ENCODE results near the gene PDE4D. TPM values are rescaled to one million over a fixed set of nuclear protein-coding genes. Genes with fewer than 3 reads are reported as not detected.

PDE4D gene
- total and polyA plus RNA-seq, 2 donors (not counting 1 experiment from before 2014, with no cell fraction given): 14.9 to 171 TPM

GRCh38 chr5:59042201-59043055, 851.1 kb downstream of the PDE4D start:
- peaks cover 20% of the 10 kb centered on the region in 2 donors for H3K4me1 ChIP-seq (ENCODE audit: control insufficient read depth in 2 of 2, insufficient read depth in 2 of 2, low read length in 2 of 2)
- H3K27me3 Mint-ChIP-seq: peaks cover 27% of the 10 kb centered on the region
- H3K79me2 ChIP-seq (ENCODE audit: control insufficient read depth, insufficient read depth, low read length): no peaks in the 10 kb centered on the region
- WGBS (ENCODE audit: insufficient coverage): 53% methylated on average over 6 of the region's 7 CpGs
- H3K4me3 ChIP-seq (ENCODE audit: control extremely low read depth in 1 of 5, extremely low read depth in 1 of 5, insufficient read depth in 1 of 5, low read depth in 2 of 5, low read length in 4 of 5): no peak overlapping the region
- H3K9ac ChIP-seq (ENCODE audit: low read length): no peak overlapping the region
- no peak for ATAC-seq (ENCODE audit: low read depth)
- H3K27me3 ChIP-seq (replicated peaks in 1 of 4; ENCODE audit: control extremely low read depth in 1 of 4, control insufficient read depth in 3 of 4, insufficient read depth in 4 of 4, low read length in 3 of 4): peaks cover 0 to 24% (median 12%) of the 10 kb centered on the region in 4 experiments
- POLR2A ChIA-PET: no interaction called here
- DNase-seq: no peak
- CTCF ChIA-PET: interaction anchor here (1.3 kb wide), 1 partner anchor 8 kb away, joined by 3 read pairs; no protein-coding TSS in a partner anchor
- no peak for TF ChIP-seq CTCF (IDR thresholded peaks at IDR 0.05)
- no peak for TF ChIP-seq EZH2 (IDR thresholded peaks at IDR 0.05; ENCODE audit: borderline replicate concordance, insufficient read depth, low read depth, low read length, poor library complexity, severe bottlenecking)
- H3K4me1 Mint-ChIP-seq: peaks cover 29% of the 10 kb centered on the region
- H4K20me1 ChIP-seq (ENCODE audit: control insufficient read depth, insufficient read depth, low read length, poor library complexity, severe bottlenecking): no peaks in the 10 kb centered on the region
- no peaks in the 10 kb centered on the region for H3K9me3 Mint-ChIP-seq (ENCODE audit: insufficient read depth)
- H3K27ac ChIP-seq (ENCODE audit: low read length in 2 of 2): no peak overlapping the region
- intact Hi-C loops (cut with micrococcal nuclease): no loop called here
- H3K9me3 ChIP-seq (ENCODE audit: control extremely low read depth in 1 of 3, control insufficient read depth in 2 of 3, insufficient read depth in 1 of 3, low read length in 2 of 3): no peaks in the 10 kb centered on the region
- H3K4me2 ChIP-seq (replicated peaks; ENCODE audit: low read depth, low read length, poor library complexity, severe bottlenecking): no peak overlapping the region
- no peak overlapping the region for H3K27ac Mint-ChIP-seq
- no peak overlapping the region for H3K4me3 Mint-ChIP-seq
- no peak overlapping the region for H2AFZ ChIP-seq (ENCODE audit: insufficient read depth, low read depth, low read length, poor library complexity, severe bottlenecking)
- no peaks in the 10 kb centered on the region for H3K36me3 ChIP-seq (replicated peaks in 1 of 2; ENCODE audit: control extremely low read depth in 1 of 2, control insufficient read depth in 1 of 2, extremely low read depth in 1 of 2, insufficient read depth in 2 of 2, low read length in 1 of 2)

GRCh38 chr5:59041355-59041754, 852.2 kb downstream of the PDE4D start:
- H3K9me3 ChIP-seq (ENCODE audit: control extremely low read depth in 1 of 3, control insufficient read depth in 2 of 3, insufficient read depth in 1 of 3, low read length in 2 of 3): no peaks in the 10 kb centered on the region
- H3K4me3 ChIP-seq (ENCODE audit: control extremely low read depth in 1 of 5, extremely low read depth in 1 of 5, insufficient read depth in 1 of 5, low read depth in 2 of 5, low read length in 4 of 5): no peak overlapping the region
- H3K9ac ChIP-seq (ENCODE audit: low read length): no peak overlapping the region
- TF ChIP-seq EZH2 (IDR thresholded peaks at IDR 0.05; ENCODE audit: borderline replicate concordance, insufficient read depth, low read depth, low read length, poor library complexity, severe bottlenecking): no peak
- no peak for TF ChIP-seq CTCF (IDR thresholded peaks at IDR 0.05)
- Mint-ChIP-seq H3K27me3 (peaks cover 28% of the 10 kb centered on the region), H3K27ac (no peak overlapping the region), H3K4me3 (no peak overlapping the region), H3K9me3 (ENCODE audit: insufficient read depth) (no peaks in the 10 kb centered on the region), H3K4me1 (peaks cover 30% of the 10 kb centered on the region)
- intact Hi-C loops (cut with micrococcal nuclease): no loop called here
- H3K79me2 ChIP-seq (ENCODE audit: control insufficient read depth, insufficient read depth, low read length): no peaks in the 10 kb centered on the region
- ChIA-PET CTCF (interaction anchor here (0.9 to 1.3 kb wide), 3 partner anchors 82 to 133 kb away, joined by 3 to 4 read pairs (median 4); no protein-coding TSS in a partner anchor), POLR2A (no interaction called here)
- no peak overlapping the region for H3K4me2 ChIP-seq (replicated peaks; ENCODE audit: low read depth, low read length, poor library complexity, severe bottlenecking)
- ATAC-seq (ENCODE audit: low read depth) (no peak), DNase-seq (no peak)
- H3K27ac ChIP-seq (ENCODE audit: low read length in 2 of 2): no peak overlapping the region
- H2AFZ ChIP-seq (ENCODE audit: insufficient read depth, low read depth, low read length, poor library complexity, severe bottlenecking): no peak overlapping the region
- 80% methylated on average over 1 of the region's 1 CpG for WGBS (ENCODE audit: insufficient coverage)
- H3K36me3 ChIP-seq (replicated peaks in 1 of 2; ENCODE audit: control extremely low read depth in 1 of 2, control insufficient read depth in 1 of 2, extremely low read depth in 1 of 2, insufficient read depth in 2 of 2, low read length in 1 of 2): no peaks in the 10 kb centered on the region
- peaks cover 0 to 27% (median 13%) of the 10 kb centered on the region in 4 experiments for H3K27me3 ChIP-seq (replicated peaks in 1 of 4; ENCODE audit: control extremely low read depth in 1 of 4, control insufficient read depth in 3 of 4, insufficient read depth in 4 of 4, low read length in 3 of 4)
- H3K4me1 ChIP-seq (ENCODE audit: control insufficient read depth in 2 of 2, insufficient read depth in 2 of 2, low read length in 2 of 2): peaks cover 20% of the 10 kb centered on the region in 2 donors
- H4K20me1 ChIP-seq (ENCODE audit: control insufficient read depth, insufficient read depth, low read length, poor library complexity, severe bottlenecking): no peaks in the 10 kb centered on the region
